Mesendoderm (in vitro differentiated cells): Measurements from ENCODE around the gene SNX19.

Experiments
- DNase-seq: peaks from one replicate; pipeline ENCODE4 v3.0.0; 2013
- H2AK5ac ChIP-seq: 2 replicates; pipeline ENCODE4 v1.6.1; 2013; ENCODE audit warnings: low read length, inconsistent platforms
- H2BK120ac ChIP-seq: 2 replicates; pipeline ENCODE4 v1.6.1; 2013; ENCODE audit warnings: low read depth, mild to moderate bottlenecking, low read length, moderate library complexity, mixed read lengths
- H2BK15ac ChIP-seq: replicated peaks from 2 replicates; pipeline ENCODE4 v1.6.1; 2013; ENCODE audit warnings: low read depth, mild to moderate bottlenecking, moderate library complexity
- H2BK5ac ChIP-seq: 2 replicates; pipeline ENCODE4 v1.6.1; 2013; ENCODE audit warnings: low read length, inconsistent platforms
- H3K18ac ChIP-seq: 2 replicates; pipeline ENCODE4 v1.6.1; 2013; ENCODE audit warnings: mild to moderate bottlenecking, low read length, mixed read lengths
- H3K23ac ChIP-seq: one replicate; pipeline ENCODE4 v1.6.1; 2013; ENCODE audit warnings: low read length
- H3K27ac ChIP-seq: 2 replicates; pipeline ENCODE4 v1.5.1; 2013; ENCODE audit warnings: low read depth, mild to moderate bottlenecking, inconsistent platforms, low read length, moderate library complexity
- H3K27me3 ChIP-seq: 2 replicates; pipeline ENCODE4 v1.6.1; 2013; ENCODE audit warnings: low read length, control low read depth, mild to moderate bottlenecking, inconsistent platforms; ENCODE audit not compliant: insufficient read depth, poor library complexity
- H3K36me3 ChIP-seq: 2 replicates; pipeline ENCODE4 v1.6.1; 2013; ENCODE audit warnings: low read length, inconsistent platforms; ENCODE audit not compliant: control insufficient read depth, insufficient read depth
- H3K4ac ChIP-seq: one replicate; pipeline ENCODE4 v1.6.1; 2013; ENCODE audit warnings: low read depth, mild to moderate bottlenecking, low read length, moderate library complexity
- H3K4me1 ChIP-seq: 2 replicates; pipeline ENCODE4 v1.6.1; 2013; ENCODE audit warnings: low read depth, low read length, inconsistent platforms; ENCODE audit not compliant: control insufficient read depth
- H3K4me2 ChIP-seq: 2 replicates; pipeline ENCODE4 v1.6.1; 2013; ENCODE audit warnings: low read length
- H3K4me3 ChIP-seq: 2 replicates; pipeline ENCODE4 v1.5.1; 2013; ENCODE audit warnings: mild to moderate bottlenecking, low read length
- H3K56ac ChIP-seq: one replicate; pipeline ENCODE4 v1.6.1; 2013; ENCODE audit warnings: low read length
- H3K79me1 ChIP-seq: 2 replicates; pipeline ENCODE4 v1.6.1; 2013; ENCODE audit warnings: low read length, inconsistent platforms
- H3K79me2 ChIP-seq: 2 replicates; pipeline ENCODE4 v1.6.1; 2013; ENCODE audit warnings: mild to moderate bottlenecking, low read length; ENCODE audit not compliant: control insufficient read depth, insufficient read depth
- H3K9ac ChIP-seq: 2 replicates; pipeline ENCODE4 v1.6.1; 2013; ENCODE audit warnings: low read length, inconsistent platforms
- H4K5ac ChIP-seq: one replicate; pipeline ENCODE4 v1.6.1; 2013; ENCODE audit warnings: low read length
- H4K8ac ChIP-seq: one replicate; pipeline ENCODE4 v1.6.1; 2013; ENCODE audit warnings: low read depth, mild to moderate bottlenecking, control low read depth, low read length, moderate library complexity
- WGBS: extraction: QIAGEN DNeasy Blood & Tissue Kit; methylation state at CpG from one replicate; pipeline ENCODE4 v1.1.7; 2013; ENCODE audit warnings: low lambda C conversion rate, missing lambda C conversion rate; ENCODE audit not compliant: insufficient coverage; ENCODE audit errors: extremely low coverage; 5-methylcytosine and 5-hydroxymethylcytosine counted together

SNX19 gene

DNA sequence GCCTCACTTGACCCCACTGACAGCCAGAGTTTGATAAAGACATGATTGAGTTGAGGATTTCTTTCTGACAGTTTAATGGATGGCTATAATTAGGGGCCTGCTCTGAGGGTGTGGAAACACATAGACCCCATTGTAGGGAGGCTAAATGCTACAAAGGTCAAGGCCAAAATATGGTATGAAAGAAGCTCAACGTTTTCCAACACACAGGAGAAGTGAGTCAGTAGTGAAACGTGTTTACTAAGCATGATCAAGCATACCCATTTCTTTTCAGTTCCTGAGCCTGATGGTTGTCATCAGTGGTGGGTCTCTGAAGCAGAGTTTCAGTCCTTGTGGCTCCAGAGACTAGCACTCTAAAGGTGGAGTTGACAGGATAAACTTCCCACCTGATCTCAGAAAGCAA lies 69.7 kb downstream of the SNX19 start:
- Histone ChIP-seq H3K27me3 (no peaks in the 10 kb centered on the region), H4K5ac (no peak overlapping the region), H3K4me1 (no peaks in the 10 kb centered on the region), H2AK5ac (no peak overlapping the region), H3K79me1 (no peaks in the 10 kb centered on the region), H3K4me3 (no peak overlapping the region), H3K4me2 (no peak overlapping the region), H3K79me2 (no peaks in the 10 kb centered on the region), H4K8ac (no peak overlapping the region), H3K18ac (no peak overlapping the region), H2BK120ac (no peak overlapping the region), H3K27ac (no peak overlapping the region), H3K36me3 (no peaks in the 10 kb centered on the region), H3K4ac (no peak overlapping the region), H3K9ac (no peak overlapping the region), H2BK5ac (no peak overlapping the region), H3K56ac (no peak overlapping the region), H2BK15ac (no peak overlapping the region), H3K23ac (no peak overlapping the region)
- no CpG with 5 or more reads among the region's 2 CpGs for WGBS
- no peak for DNase-seq

DNA sequence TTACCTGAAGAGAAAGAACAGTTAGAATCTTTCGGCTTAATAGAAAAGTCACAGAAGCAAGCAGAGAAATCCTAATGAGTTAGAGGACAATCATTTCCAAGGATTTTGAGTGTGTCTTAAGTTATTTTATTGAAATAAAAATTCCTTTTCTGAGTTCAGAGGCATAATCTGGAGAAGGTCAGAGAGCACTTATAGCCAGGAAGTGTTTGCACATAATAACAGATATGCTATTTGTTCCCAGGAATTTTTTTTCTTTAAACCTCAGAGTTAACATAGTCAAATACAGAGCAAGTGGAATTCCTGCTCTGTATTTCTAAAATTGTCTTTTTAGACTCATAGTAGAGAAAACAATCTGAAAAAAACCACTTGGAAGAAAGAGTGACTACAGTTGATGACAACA lies 74.3 kb downstream of the SNX19 start:
- no peak overlapping the region for H2BK15ac ChIP-seq
- no peaks in the 10 kb centered on the region for H3K79me1 ChIP-seq
- no peak overlapping the region for H2BK120ac ChIP-seq
- WGBS = no CpG with 5 or more reads among the region's 1 CpG
- no peak overlapping the region for H3K18ac ChIP-seq
- no peak overlapping the region for H3K4ac ChIP-seq
- H3K56ac ChIP-seq = no peak overlapping the region
- no peaks in the 10 kb centered on the region for H3K79me2 ChIP-seq
- H3K27me3 ChIP-seq = no peaks in the 10 kb centered on the region
- H3K27ac ChIP-seq = no peak overlapping the region
- no peak overlapping the region for H4K5ac ChIP-seq
- no peaks in the 10 kb centered on the region for H3K4me1 ChIP-seq
- H3K9ac ChIP-seq = no peak overlapping the region
- no peak overlapping the region for H2BK5ac ChIP-seq
- H3K36me3 ChIP-seq = no peaks in the 10 kb centered on the region
- no peak overlapping the region for H3K4me3 ChIP-seq
- no peak overlapping the region for H3K23ac ChIP-seq
- no peak overlapping the region for H2AK5ac ChIP-seq
- no peak overlapping the region for H3K4me2 ChIP-seq
- H4K8ac ChIP-seq = no peak overlapping the region
- DNase-seq = no peak

DNA sequence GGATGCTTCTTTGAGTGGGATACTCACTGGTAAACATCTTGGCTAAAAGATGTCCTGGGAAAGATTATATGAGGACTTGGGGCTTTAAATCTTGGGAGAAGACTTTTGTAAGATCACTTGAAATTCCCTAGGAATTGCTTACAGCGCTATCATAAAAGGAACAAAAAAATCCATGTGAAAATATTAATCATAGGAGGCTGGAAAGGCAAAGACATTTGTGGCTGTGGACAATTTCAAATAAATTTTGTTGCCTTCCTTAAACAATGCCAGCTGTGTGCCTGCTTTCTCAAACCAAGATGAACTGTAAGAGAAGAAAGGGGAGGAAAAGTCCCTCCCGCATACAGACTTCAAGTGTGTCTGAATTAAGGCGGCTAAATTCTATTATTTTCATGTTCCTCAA lies 75.6 kb downstream of the SNX19 start:
- Histone ChIP-seq H3K4me1 (no peaks in the 10 kb centered on the region), H3K79me2 (no peaks in the 10 kb centered on the region), H3K79me1 (no peaks in the 10 kb centered on the region), H3K4ac (no peak overlapping the region), H3K36me3 (no peaks in the 10 kb centered on the region), H4K8ac (no peak overlapping the region), H2BK5ac (no peak overlapping the region), H3K4me2 (no peak overlapping the region), H3K27ac (no peak overlapping the region), H2BK120ac (no peak overlapping the region), H3K23ac (no peak overlapping the region), H4K5ac (no peak overlapping the region), H3K56ac (no peak overlapping the region), H3K4me3 (no peak overlapping the region), H3K27me3 (no peaks in the 10 kb centered on the region), H2BK15ac (no peak overlapping the region), H3K18ac (no peak overlapping the region), H2AK5ac (no peak overlapping the region), H3K9ac (no peak overlapping the region)
- DNase-seq = no peak
- no CpG with 5 or more reads among the region's 3 CpGs for WGBS

DNA sequence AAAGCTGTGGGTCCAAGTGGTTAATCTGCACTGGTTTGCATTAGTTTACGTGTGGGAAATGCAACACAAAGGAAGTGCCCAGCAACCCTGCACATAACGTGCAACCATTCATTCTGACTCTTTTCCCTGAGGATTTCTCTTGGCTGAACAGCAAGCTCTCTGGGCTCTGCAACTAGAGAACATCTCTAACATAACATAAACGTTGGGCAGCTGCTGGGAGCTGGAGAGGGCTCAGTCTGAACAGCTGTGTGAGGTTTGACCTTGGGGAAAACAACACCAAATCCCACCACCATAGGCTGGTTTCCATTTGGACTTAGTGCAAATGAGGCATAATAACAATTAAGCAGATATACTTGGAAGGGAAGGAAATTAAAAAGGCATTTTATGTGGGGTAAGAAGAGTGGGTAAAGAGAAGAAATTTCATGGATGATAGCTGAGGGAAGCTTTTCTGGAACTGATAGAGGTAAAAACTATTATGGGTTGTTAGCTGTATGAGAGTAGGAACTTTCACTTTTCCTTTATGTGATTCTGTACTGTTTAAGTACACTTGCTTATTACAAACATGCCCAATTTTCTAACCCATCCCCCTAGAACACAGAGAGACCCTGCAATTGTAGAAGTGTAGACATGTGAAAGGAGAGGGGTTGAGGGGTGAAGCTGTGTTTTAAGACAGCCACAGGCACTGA lies 76.2 kb downstream of the SNX19 start:
- H3K79me1 ChIP-seq = no peaks in the 10 kb centered on the region
- H3K4me3 ChIP-seq = no peak overlapping the region
- H2AK5ac ChIP-seq = no peak overlapping the region
- H3K9ac ChIP-seq = no peak overlapping the region
- no peak overlapping the region for H3K4ac ChIP-seq
- DNase-seq = no peak
- H4K8ac ChIP-seq = no peak overlapping the region
- no peak overlapping the region for H3K56ac ChIP-seq
- no peak overlapping the region for H4K5ac ChIP-seq
- H2BK15ac ChIP-seq = no peak overlapping the region
- WGBS = no CpG with 5 or more reads among the region's 3 CpGs
- H3K4me2 ChIP-seq = no peak overlapping the region
- no peaks in the 10 kb centered on the region for H3K27me3 ChIP-seq
- no peaks in the 10 kb centered on the region for H3K36me3 ChIP-seq
- H3K27ac ChIP-seq = no peak overlapping the region
- no peak overlapping the region for H3K18ac ChIP-seq
- H2BK5ac ChIP-seq = no peak overlapping the region
- no peak overlapping the region for H2BK120ac ChIP-seq
- H3K23ac ChIP-seq = no peak overlapping the region
- H3K4me1 ChIP-seq = no peaks in the 10 kb centered on the region
- H3K79me2 ChIP-seq = no peaks in the 10 kb centered on the region

DNA sequence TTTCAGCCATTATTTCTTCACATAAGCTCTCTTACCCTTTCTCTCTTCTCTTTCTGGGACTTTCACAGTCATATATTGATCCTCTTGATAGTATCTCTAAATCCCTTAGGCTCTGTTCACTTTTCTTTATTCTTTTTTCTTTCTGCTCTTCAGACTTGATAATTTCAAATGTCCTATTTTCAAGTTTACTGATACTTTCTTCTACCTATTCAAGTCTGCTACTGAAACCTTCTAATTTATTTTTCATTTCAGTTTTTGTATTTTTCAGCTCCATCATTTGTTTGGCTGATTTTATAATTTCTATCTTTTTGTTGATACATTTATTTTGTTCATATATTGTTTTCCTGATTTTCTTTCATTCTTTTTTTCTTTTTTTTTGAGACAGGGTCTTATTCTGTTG lies 79.1 kb downstream of the SNX19 start:
- Histone ChIP-seq H3K4ac (no peak overlapping the region), H2AK5ac (no peak overlapping the region), H3K9ac (no peak overlapping the region)

DNA sequence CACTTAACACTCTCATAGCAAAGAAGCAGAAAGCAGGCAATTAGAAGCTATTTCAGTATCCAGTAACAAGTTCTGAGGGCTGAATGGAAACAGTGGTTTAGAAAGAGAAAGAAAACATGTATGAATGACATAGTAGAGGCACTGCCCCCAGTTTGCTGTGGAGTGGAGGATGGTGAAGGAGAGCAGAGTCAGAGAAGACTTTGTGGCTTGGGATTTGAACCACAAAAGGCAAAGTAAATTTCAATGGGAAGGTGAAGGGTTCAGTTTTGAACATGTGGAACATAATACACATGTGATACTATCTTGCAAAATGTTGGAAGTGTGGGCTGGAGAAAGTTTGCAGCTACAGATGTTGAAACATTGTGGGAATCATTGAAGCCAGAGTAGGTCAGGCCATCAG lies 81.4 kb downstream of the SNX19 start:
- no peak for DNase-seq
- Histone ChIP-seq H3K4me1 (no peaks in the 10 kb centered on the region), H3K9ac (no peak overlapping the region), H3K79me1 (no peaks in the 10 kb centered on the region), H3K4ac (no peak overlapping the region), H2AK5ac (no peak overlapping the region), H3K36me3 (no peaks in the 10 kb centered on the region), H3K27ac (no peak overlapping the region), H2BK5ac (no peak overlapping the region), H3K18ac (no peak overlapping the region), H2BK120ac (no peak overlapping the region), H4K5ac (no peak overlapping the region), H3K4me2 (no peak overlapping the region), H4K8ac (no peak overlapping the region), H3K4me3 (no peak overlapping the region), H2BK15ac (no peak overlapping the region), H3K79me2 (no peaks in the 10 kb centered on the region), H3K23ac (no peak overlapping the region), H3K56ac (no peak overlapping the region), H3K27me3 (no peaks in the 10 kb centered on the region)

More for the DNA sequence above, 79.1 kb downstream of the SNX19 start:
- Histone ChIP-seq H3K4me2 (no peak overlapping the region), H2BK5ac (no peak overlapping the region), H3K79me2 (no peaks in the 10 kb centered on the region), H3K27me3 (no peaks in the 10 kb centered on the region), H3K36me3 (no peaks in the 10 kb centered on the region), H3K18ac (no peak overlapping the region), H4K5ac (no peak overlapping the region), H2BK15ac (no peak overlapping the region), H3K4me1 (no peaks in the 10 kb centered on the region), H2BK120ac (no peak overlapping the region), H3K23ac (no peak overlapping the region), H3K4me3 (no peak overlapping the region), H3K79me1 (no peaks in the 10 kb centered on the region), H3K27ac (no peak overlapping the region), H4K8ac (no peak overlapping the region), H3K56ac (no peak overlapping the region)
- DNase-seq = no peak
